ENCODE measurements around the gene SH2D4B. TPM values are rescaled to one million over a fixed set of nuclear protein-coding genes. Genes with fewer than 3 reads are reported as not detected.
A peak's percentile ranks its signal among the peaks of the same experiment; 100 is the strongest.

SH2D4B gene
- total RNA-seq, 8 experiments from 2014 or later, result 0.14 to 1.1 (median 0.29) TPM

- ATAC-seq (replicated peaks in 6 of 8), result no peak
These were observed 60.5 kb downstream of the SH2D4B start for GRCh38 chr10:80598084-80598798.

GRCh38 chr10:80598951-80599350 is 61.2 kb downstream of the SH2D4B start:
- H3K27ac ChIP-seq, result no peak overlapping the region
- in situ Hi-C loops (cut with MboI; ENCODE audit: low pct_unique_long_range_greater_than_20kb in 2 of 9, low sequenced_read_pairs in 9 of 9, unreplicated experiment in 9 of 9), result no loop called here
- no peaks in the 10 kb centered on the region for H3K4me1 ChIP-seq (replicated peaks in 1 of 2)
- WGBS, 10 experiments, result 48 to 100% (median 86%) methylated on average over 1 to 5 of the region's 6 CpGs; no CpG with 5 or more reads in 1 of the 10 experiments
- H3K4me3 ChIP-seq, result no peak overlapping the region
- ATAC-seq (replicated peaks in 6 of 8), result no peak

More at GRCh38 chr10:80598084-80598798, 60.5 kb downstream of the SH2D4B start:
- Histone ChIP-seq H3K4me3 (no peak overlapping the region), H3K4me1 (replicated peaks in 1 of 2) (no peaks in the 10 kb centered on the region), H3K27ac (no peak overlapping the region)
- in situ Hi-C loops (cut with MboI; ENCODE audit: low pct_unique_long_range_greater_than_20kb in 2 of 9, low sequenced_read_pairs in 9 of 9, unreplicated experiment in 9 of 9), result no loop called here
- 16 to 83% (median 61%) methylated on average over 1 to 3 of the region's 3 CpGs; no CpG with 5 or more reads in 2 of the 10 experiments for WGBS, 10 experiments

- Histone ChIP-seq H3K4me1 (replicated peaks in 1 of 2) (no peaks in the 10 kb centered on the region), H3K27ac (no peak overlapping the region), H3K4me3 (no peak overlapping the region)
- 0 to 80% (median 40%) methylated on average over 1 to 3 of the region's 8 CpGs; no CpG with 5 or more reads in 3 of the 10 experiments for WGBS, 10 experiments
- in situ Hi-C loops (cut with MboI; ENCODE audit: low pct_unique_long_range_greater_than_20kb in 2 of 9, low sequenced_read_pairs in 9 of 9, unreplicated experiment in 9 of 9), result no loop called here
- peak in 5 of 8 experiments; percentile 56 to 91 (median 87) for ATAC-seq (replicated peaks in 6 of 8)
These were observed 61.7 kb downstream of the SH2D4B start for GRCh38 chr10:80599424-80599847.

GRCh38 chr10:80600256-80600655 is 62.6 kb downstream of the SH2D4B start:
- H3K4me3 ChIP-seq, result no peak overlapping the region
- no peak overlapping the region for H3K27ac ChIP-seq
- H3K4me1 ChIP-seq (replicated peaks in 1 of 2), result no peaks in the 10 kb centered on the region
- peak in 1 of 8 experiments; percentile 34 for ATAC-seq (replicated peaks in 6 of 8)
- 40 to 100% (median 89%) methylated on average over 1 to 3 of the region's 3 CpGs; no CpG with 5 or more reads in 6 of the 10 experiments for WGBS, 10 experiments
- in situ Hi-C loops (cut with MboI; ENCODE audit: low pct_unique_long_range_greater_than_20kb in 2 of 9, low sequenced_read_pairs in 9 of 9, unreplicated experiment in 9 of 9), result no loop called here

- no peak overlapping the region for H3K4me3 ChIP-seq
- no peaks in the 10 kb centered on the region for H3K4me1 ChIP-seq (replicated peaks in 1 of 2)
- in situ Hi-C loops (cut with MboI; ENCODE audit: low pct_unique_long_range_greater_than_20kb in 2 of 9, low sequenced_read_pairs in 9 of 9, unreplicated experiment in 9 of 9), result no loop called here
- WGBS, 10 experiments, result 50 to 100% (median 91%) methylated on average over 1 to 2 of the region's 4 CpGs; no CpG with 5 or more reads in 4 of the 10 experiments
- ATAC-seq (replicated peaks in 6 of 8), result no peak
- H3K27ac ChIP-seq, result no peak overlapping the region
These were observed 65.2 kb downstream of the SH2D4B start for GRCh38 chr10:80602881-80603280.

GRCh38 chr10:80603516-80603915 is 65.8 kb downstream of the SH2D4B start:
- no peak for ATAC-seq (replicated peaks in 6 of 8)
- 77 to 100% (median 86%) methylated on average over 1 to 8 of the region's 27 CpGs; no CpG with 5 or more reads in 4 of the 10 experiments for WGBS, 10 experiments
- H3K27ac ChIP-seq, result no peak overlapping the region
- in situ Hi-C loops (cut with MboI; ENCODE audit: low pct_unique_long_range_greater_than_20kb in 2 of 9, low sequenced_read_pairs in 9 of 9, unreplicated experiment in 9 of 9), result no loop called here
- no peak overlapping the region for H3K4me3 ChIP-seq
- H3K4me1 ChIP-seq (replicated peaks in 1 of 2), result no peaks in the 10 kb centered on the region

- no peak overlapping the region for H3K27ac ChIP-seq
These were observed 71.0 kb downstream of the SH2D4B start for GRCh38 chr10:80608706-80609105.

GRCh38 chr10:80609331-80609730 is 71.6 kb downstream of the SH2D4B start:
- WGBS, 10 experiments, result 80 to 94% (median 85%) methylated on average over 3 to 6 of the region's 11 CpGs; no CpG with 5 or more reads in 7 of the 10 experiments
- H3K27ac ChIP-seq, result no peak overlapping the region
- in situ Hi-C loops (cut with MboI; ENCODE audit: low pct_unique_long_range_greater_than_20kb in 2 of 9, low sequenced_read_pairs in 9 of 9, unreplicated experiment in 9 of 9), result no loop called here
- no peak for ATAC-seq (replicated peaks in 6 of 8)
- H3K4me3 ChIP-seq, result no peak overlapping the region
- no peaks in the 10 kb centered on the region for H3K4me1 ChIP-seq (replicated peaks in 1 of 2)

More at GRCh38 chr10:80608706-80609105, 71.0 kb downstream of the SH2D4B start:
- in situ Hi-C loops (cut with MboI; ENCODE audit: low pct_unique_long_range_greater_than_20kb in 2 of 9, low sequenced_read_pairs in 9 of 9, unreplicated experiment in 9 of 9), result no loop called here
- WGBS, 10 experiments, result 40 to 95% (median 54%) methylated on average over 4 to 10 of the region's 11 CpGs; no CpG with 5 or more reads in 4 of the 10 experiments
- no peak overlapping the region for H3K4me3 ChIP-seq
- no peaks in the 10 kb centered on the region for H3K4me1 ChIP-seq (replicated peaks in 1 of 2)
- ATAC-seq (replicated peaks in 6 of 8), result no peak

GRCh38 chr10:80611481-80612185 is 73.9 kb downstream of the SH2D4B start:
- 0 to 85% (median 60%) methylated on average over 1 to 6 of the region's 6 CpGs for WGBS, 10 experiments
- no peaks in the 10 kb centered on the region for H3K4me1 ChIP-seq (replicated peaks in 1 of 2)
- H3K4me3 ChIP-seq, result no peak overlapping the region
- no peak overlapping the region for H3K27ac ChIP-seq
- ATAC-seq (replicated peaks in 6 of 8), result no peak
- in situ Hi-C loops (cut with MboI; ENCODE audit: low pct_unique_long_range_greater_than_20kb in 2 of 9, low sequenced_read_pairs in 9 of 9, unreplicated experiment in 9 of 9), result no loop called here

GRCh38 chr10:80612261-80612660 is 74.6 kb downstream of the SH2D4B start:
- in situ Hi-C loops (cut with MboI; ENCODE audit: low pct_unique_long_range_greater_than_20kb in 2 of 9, low sequenced_read_pairs in 9 of 9, unreplicated experiment in 9 of 9), result no loop called here

GRCh38 chr10:80613466-80614170 is 75.9 kb downstream of the SH2D4B start:
- Histone ChIP-seq H3K27ac (no peak overlapping the region), H3K4me3 (no peak overlapping the region), H3K4me1 (replicated peaks in 1 of 2) (no peaks in the 10 kb centered on the region)
- in situ Hi-C loops (cut with MboI; ENCODE audit: low pct_unique_long_range_greater_than_20kb in 2 of 9, low sequenced_read_pairs in 9 of 9, unreplicated experiment in 9 of 9), result no loop called here
- WGBS, 10 experiments, result 9 to 100% (median 78%) methylated on average over 1 to 7 of the region's 8 CpGs; no CpG with 5 or more reads in 1 of the 10 experiments
- no peak for ATAC-seq (replicated peaks in 6 of 8)

More at GRCh38 chr10:80612261-80612660, 74.6 kb downstream of the SH2D4B start:
- no peak overlapping the region for H3K4me3 ChIP-seq
- H3K27ac ChIP-seq, result no peak overlapping the region
- ATAC-seq (replicated peaks in 6 of 8), result no peak
- no peaks in the 10 kb centered on the region for H3K4me1 ChIP-seq (replicated peaks in 1 of 2)
- whole genome bisulfite sequencing, 10 experiments, result 6 to 100% (median 62%) methylated on average over 1 to 3 of the region's 3 CpGs; no CpG with 5 or more reads in 2 of the 10 experiments

GRCh38 chr10:80614576-80615416 is 77.1 kb downstream of the SH2D4B start:
- no peak for ATAC-seq (replicated peaks in 6 of 8)
- Histone ChIP-seq H3K27ac (no peak overlapping the region), H3K4me1 (replicated peaks in 1 of 2) (no peaks in the 10 kb centered on the region), H3K4me3 (no peak overlapping the region)
- WGBS, 10 experiments, result 20 to 100% (median 67%) methylated on average over 1 to 3 of the region's 5 CpGs; no CpG with 5 or more reads in 3 of the 10 experiments
- in situ Hi-C loops (cut with MboI; ENCODE audit: low pct_unique_long_range_greater_than_20kb in 2 of 9, low sequenced_read_pairs in 9 of 9, unreplicated experiment in 9 of 9), result no loop called here
